Right lobe of liver (tissue), 6 donors: ENCODE measurements around the gene BRD3OS. TPM values are rescaled to one million over a fixed set of nuclear protein-coding genes. Genes with fewer than 3 reads are reported as not detected.

ENCODE experiments used
- ATAC-seq, 4 donors: fragments of 200-7000 bp; cut with Tn5 transposase; one replicate each; pipeline ENCODE4 v1.9.1; 2020; ENCODE audit warnings: mild to moderate bottlenecking in 4 of 4, moderate library complexity in 4 of 4
- DNase-seq, 3 donors: peaks; one replicate each; pipeline ENCODE4 v3.0.0-alpha.2; 2020
- H3K27ac ChIP-seq, 3 donors: fragments of 200-600 bp; one replicate each; pipeline ENCODE4 v1.8.0; 2022
- H3K27me3 ChIP-seq, 2 donors: fragments of 200-600 bp; one replicate each; pipeline ENCODE4 v1.8.0; 2022
- H3K36me3 ChIP-seq, 4 donors: fragments of 200-600 bp; sonication (generic) in 1 of 4; one replicate each; pipeline versions ENCODE4 v1.5.1 to v1.8.0; 2017 to 2022; ENCODE audit warnings: control low read depth in 1 of 4
- H3K4me1 ChIP-seq, 4 donors: fragments of 200-600 bp; sonication (generic) in 1 of 4; one replicate each; pipeline versions ENCODE4 v1.5.1 to v1.8.0; 2017 to 2022; ENCODE audit warnings: control low read depth in 1 of 4
- H3K4me3 ChIP-seq, 3 donors: fragments of 200-600 bp; one replicate each; pipeline ENCODE4 v1.8.0; 2022
- H3K9me3 ChIP-seq, 4 donors: fragments of 200-600 bp; sonication (generic) in 1 of 4; one replicate each; pipeline versions ENCODE4 v1.5.1 to v1.8.0; 2017 to 2022; ENCODE audit warnings: control low read depth in 1 of 4
- CTCF ChIP-seq, 4 donors: fragments of 200-600 bp in 3 of 4; fragments of 450-650 bp in 1 of 4; IDR thresholded peaks; one replicate each; pipeline versions ENCODE4 v1.5.1 to v1.8.0; 2016 to 2022; ENCODE audit warnings: antibody characterized with exemption in 4 of 4, mild to moderate bottlenecking in 2 of 4
- POLR2A ChIP-seq: fragments of 450-650 bp; IDR thresholded peaks from one replicate; pipeline ENCODE4 v1.6.1; 2017; ENCODE audit warnings: antibody characterized with exemption, mild to moderate bottlenecking
- WGBS: methylation state at CpG from one replicate; pipeline ENCODE4 v1.1.6; 2018; ENCODE audit warnings: low coverage, low lambda C conversion rate; ENCODE audit not compliant: insufficient coverage; ENCODE audit errors: missing lambda C conversion rate; 5-methylcytosine and 5-hydroxymethylcytosine counted together
- intact Hi-C, 2 donors: fragments of 100-400 bp; cut with DNase I; formaldehyde crosslinking; loops; one replicate each; pipeline versions ENCODE4 v1.11.2 to v1.14.1; 2022
- total RNA-seq, 6 experiments: library from RNA; depleted of rRNA in 2 of 6; stranded (reverse); fragments of >200 nt in 2 of 6; fragmentation: NEBNext Ultra II Directional in 3 of 6; extraction: Animal tissue kit (Norgen Biotek cat#: 25700) in 3 of 6; gene quantifications; one replicate each; pipeline versions ENCODE4 v1.1.0 to v1.2.4, GENCODE V29; 2016 to 2023
- donor health status: DM: no; HTN: yes; CAD: no.
- donor health status: DM: no; HTN: no; CAD: no.
- donor health status: DM: no; HTN: no; CAD: no.
- donor health status: DM: no; HTN: yes; CAD: no.
- donor health status: DM: no; HTN: yes; CAD: no.

The BRD3OS gene
- total RNA-seq, 6 experiments from 2014 or later = 3.2 to 8.1 (median 5.9) TPM

- Histone ChIP-seq H3K9me3 (no peaks in the 10 kb centered on the region), H3K4me1 (peaks cover 0 to 31% (median 9%) of the 10 kb centered on the region in 4 donors), H3K36me3 (peaks cover 0 to 41% (median 19%) of the 10 kb centered on the region in 4 donors), H3K27me3 (no peaks in the 10 kb centered on the region), H3K4me3 (no peak overlapping the region), H3K27ac (peak overlapping the region in 2 of 3 donors; percentile 40 to 48)
- intact Hi-C loops = no loop called here
- TF ChIP-seq POLR2A (no peak), CTCF (IDR thresholded peaks at IDR 0.05) (no peak)
- ATAC-seq = no peak
- DNase-seq = peak in 2 of 3 donors; percentile 19 to 56
- WGBS = 85% methylated on average over 5 of the region's 21 CpGs
These were observed 4.3 kb downstream of the BRD3OS start for GRCh38 chr9:134029248-134030226.

- H3K27me3 ChIP-seq = no peaks in the 10 kb centered on the region
- TF ChIP-seq CTCF (IDR thresholded peaks at IDR 0.05) (no peak), POLR2A (no peak)
- no peak for ATAC-seq
- H3K27ac ChIP-seq = no peak overlapping the region
- H3K4me1 ChIP-seq = peaks cover 0 to 28% (median 9%) of the 10 kb centered on the region in 4 donors
- no peaks in the 10 kb centered on the region for H3K9me3 ChIP-seq
- H3K4me3 ChIP-seq = no peak overlapping the region
- WGBS = 92% methylated on average over 15 of the region's 29 CpGs
- intact Hi-C loops = no loop called here
- peak in 2 of 3 donors; percentile 11 to 49 for DNase-seq
- H3K36me3 ChIP-seq = peaks cover 0 to 55% (median 25%) of the 10 kb centered on the region in 4 donors
These were observed 5.7 kb downstream of the BRD3OS start for GRCh38 chr9:134030821-134031470.

- DNase-seq (peak in 1 of 3 donors; percentile 49), ATAC-seq (no peak)
- Histone ChIP-seq H3K4me1 (peaks cover 0 to 24% (median 9%) of the 10 kb centered on the region in 4 donors), H3K4me3 (no peak overlapping the region), H3K9me3 (no peaks in the 10 kb centered on the region), H3K27me3 (no peaks in the 10 kb centered on the region), H3K27ac (no peak overlapping the region), H3K36me3 (peaks cover 0 to 62% (median 27%) of the 10 kb centered on the region in 4 donors)
- no peak for TF ChIP-seq CTCF (IDR thresholded peaks at IDR 0.05)
- TF ChIP-seq POLR2A = no peak
- intact Hi-C loops = no loop called here
- 86% methylated on average over 1 of the region's 14 CpGs for WGBS
These were observed 6.5 kb downstream of the BRD3OS start for GRCh38 chr9:134031783-134032182.

- H3K4me1 ChIP-seq = peaks cover 0 to 24% (median 9%) of the 10 kb centered on the region in 4 donors
- H3K27me3 ChIP-seq = no peaks in the 10 kb centered on the region
- H3K9me3 ChIP-seq = no peaks in the 10 kb centered on the region
- H3K36me3 ChIP-seq = peaks cover 0 to 62% (median 27%) of the 10 kb centered on the region in 4 donors
- intact Hi-C loops = no loop called here
- DNase-seq (peak in 2 of 3 donors; percentile 12 to 41), ATAC-seq (no peak)
- no peak for TF ChIP-seq CTCF (IDR thresholded peaks at IDR 0.05)
- no peak for TF ChIP-seq POLR2A
- WGBS = 93% methylated on average over 34 of the region's 40 CpGs
- no peak overlapping the region for H3K4me3 ChIP-seq
- H3K27ac ChIP-seq = no peak overlapping the region
These were observed 7.4 kb downstream of the BRD3OS start for GRCh38 chr9:134032456-134033222.
